ENCODE measurements around the gene NRTN. TPM values are rescaled to one million over a fixed set of nuclear protein-coding genes. Genes with fewer than 3 reads are reported as not detected.
"Not testable (repeated sequence)": the region's sequence is repeated elsewhere in the genome, so short reads cannot be mapped to it uniquely, and the experiment has no call there.

NRTN gene
- total RNA-seq, 2 donors from 2014 or later = 0.52 TPM; not detected in 1

GRCh38 chr19:5854121-5854520 is 49.3 kb downstream of the NRTN start:
- DNase-seq (ENCODE audit: low spot score); intact Hi-C loops (cut with DNase I): not testable (repeated sequence)

GRCh38 chr19:5855151-5855550 is 50.3 kb downstream of the NRTN start:
- DNase-seq (ENCODE audit: low spot score); intact Hi-C loops (cut with DNase I): not testable (repeated sequence)

GRCh38 chr19:5857203-5858081 is 52.6 kb downstream of the NRTN start:
- no peak for DNase-seq (ENCODE audit: low spot score)
- intact Hi-C loops (cut with DNase I) = no loop called here

DNA sequence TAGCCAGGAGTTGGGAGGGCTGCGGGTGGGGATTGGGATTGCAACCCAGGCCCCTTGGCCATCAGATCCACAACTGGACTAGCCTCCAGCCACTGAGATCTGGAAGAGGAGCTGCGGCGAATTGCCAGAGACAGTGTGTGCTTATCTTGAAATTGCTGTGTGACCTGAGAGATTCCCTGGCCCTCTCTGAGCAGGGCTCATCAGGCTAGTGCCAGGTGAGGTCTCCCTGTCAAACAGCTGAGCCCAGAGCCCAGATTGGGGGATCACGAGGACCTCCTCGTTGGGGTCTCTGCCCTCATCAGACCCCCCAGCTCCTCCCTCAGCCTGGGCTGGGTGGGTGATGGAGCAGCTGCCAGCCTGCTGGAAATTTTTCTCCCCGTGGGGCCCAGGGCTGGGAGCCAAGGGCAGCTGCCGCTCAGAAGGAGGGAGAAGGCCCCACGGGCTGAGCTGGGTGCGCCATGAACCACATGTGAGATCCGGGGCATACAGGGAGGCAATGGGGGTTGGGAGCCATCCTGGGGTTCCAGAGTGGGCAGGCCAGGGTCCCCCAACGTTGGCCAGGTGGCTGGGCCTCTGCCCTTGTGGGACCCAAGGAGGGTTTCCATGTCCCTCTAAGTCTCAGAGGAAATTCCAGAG is 58.3 kb downstream of the NRTN start:
- intact Hi-C loops (cut with DNase I) = no loop called here
- no peak for DNase-seq (ENCODE audit: low spot score)

DNA sequence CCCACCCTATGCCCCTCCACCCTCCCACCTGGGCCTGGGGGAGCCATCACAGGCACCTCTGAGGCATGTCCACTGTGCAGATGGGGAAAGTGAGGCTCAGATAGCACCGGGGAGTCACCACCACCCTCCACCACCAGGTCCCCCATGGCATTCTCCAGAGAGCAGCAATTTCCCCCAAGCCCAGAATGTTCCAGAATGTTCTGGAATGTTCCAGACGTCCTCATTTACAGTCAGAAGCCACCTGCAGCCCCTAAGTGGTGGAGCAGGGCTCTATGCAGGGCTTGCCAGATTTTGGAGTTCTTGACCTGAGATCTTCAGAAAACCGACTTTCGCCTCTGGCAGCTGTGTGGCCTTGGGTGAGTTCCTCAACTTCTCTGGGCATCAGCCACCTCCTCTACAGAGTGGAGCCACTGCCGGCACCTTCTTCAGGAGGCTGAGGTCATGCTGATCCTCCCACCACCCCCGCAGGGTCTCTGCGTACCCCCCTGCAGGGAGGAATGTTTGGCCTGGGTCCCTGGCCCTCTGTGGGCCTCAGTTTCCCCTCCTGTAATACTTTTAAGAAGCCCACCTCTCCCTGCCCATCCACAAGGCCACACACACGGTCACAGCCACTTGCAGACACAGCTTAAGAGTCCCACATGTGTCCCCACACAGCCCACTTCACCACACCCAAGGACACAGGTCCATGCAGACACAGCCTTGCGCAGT is 59.3 kb downstream of the NRTN start:
- intact Hi-C loops (cut with DNase I) = no loop called here
- no peak for DNase-seq (ENCODE audit: low spot score)

DNA sequence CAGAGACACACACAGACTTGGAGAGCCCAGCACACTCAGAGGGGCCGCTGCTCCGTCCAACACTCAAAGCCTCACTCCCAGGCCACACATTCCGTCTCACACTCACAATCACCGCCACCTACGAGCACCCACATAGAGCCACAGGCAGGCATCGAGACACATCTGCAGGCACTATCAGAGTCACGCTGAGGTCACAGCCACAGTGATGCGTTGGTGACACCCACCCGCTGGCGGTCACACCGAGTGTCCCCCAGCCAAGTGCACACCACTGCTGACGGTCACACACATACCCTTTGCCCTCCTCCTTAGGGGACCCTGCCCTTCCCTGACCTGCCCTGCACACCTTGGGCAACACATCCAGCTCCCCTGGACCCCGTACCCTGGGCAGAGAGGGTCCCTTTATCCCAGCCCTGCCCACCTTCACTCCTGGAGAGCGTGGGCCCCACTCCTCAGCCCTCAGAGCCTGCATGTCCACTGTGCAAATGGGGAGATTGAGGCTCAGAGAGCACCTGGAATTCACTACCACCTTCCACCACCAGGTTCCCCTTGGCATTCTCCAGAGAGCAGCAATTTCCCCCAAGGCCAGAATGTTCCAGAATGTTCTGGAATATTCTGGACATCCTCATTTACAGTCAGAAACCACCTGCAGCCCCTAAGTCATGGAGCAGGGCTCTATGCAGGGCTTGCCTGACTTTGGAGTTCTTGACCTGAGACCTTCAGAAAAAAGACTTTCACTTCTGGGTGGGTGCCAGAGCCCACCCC is 60.0 kb downstream of the NRTN start:
- intact Hi-C loops (cut with DNase I) = no loop called here
- DNase-seq (ENCODE audit: low spot score) = no peak

- no peak for DNase-seq (ENCODE audit: low spot score)
- intact Hi-C loops (cut with DNase I) = no loop called here
Observed at GRCh38 chr19:5865772-5866171, 60.9 kb downstream of the NRTN start.

DNA sequence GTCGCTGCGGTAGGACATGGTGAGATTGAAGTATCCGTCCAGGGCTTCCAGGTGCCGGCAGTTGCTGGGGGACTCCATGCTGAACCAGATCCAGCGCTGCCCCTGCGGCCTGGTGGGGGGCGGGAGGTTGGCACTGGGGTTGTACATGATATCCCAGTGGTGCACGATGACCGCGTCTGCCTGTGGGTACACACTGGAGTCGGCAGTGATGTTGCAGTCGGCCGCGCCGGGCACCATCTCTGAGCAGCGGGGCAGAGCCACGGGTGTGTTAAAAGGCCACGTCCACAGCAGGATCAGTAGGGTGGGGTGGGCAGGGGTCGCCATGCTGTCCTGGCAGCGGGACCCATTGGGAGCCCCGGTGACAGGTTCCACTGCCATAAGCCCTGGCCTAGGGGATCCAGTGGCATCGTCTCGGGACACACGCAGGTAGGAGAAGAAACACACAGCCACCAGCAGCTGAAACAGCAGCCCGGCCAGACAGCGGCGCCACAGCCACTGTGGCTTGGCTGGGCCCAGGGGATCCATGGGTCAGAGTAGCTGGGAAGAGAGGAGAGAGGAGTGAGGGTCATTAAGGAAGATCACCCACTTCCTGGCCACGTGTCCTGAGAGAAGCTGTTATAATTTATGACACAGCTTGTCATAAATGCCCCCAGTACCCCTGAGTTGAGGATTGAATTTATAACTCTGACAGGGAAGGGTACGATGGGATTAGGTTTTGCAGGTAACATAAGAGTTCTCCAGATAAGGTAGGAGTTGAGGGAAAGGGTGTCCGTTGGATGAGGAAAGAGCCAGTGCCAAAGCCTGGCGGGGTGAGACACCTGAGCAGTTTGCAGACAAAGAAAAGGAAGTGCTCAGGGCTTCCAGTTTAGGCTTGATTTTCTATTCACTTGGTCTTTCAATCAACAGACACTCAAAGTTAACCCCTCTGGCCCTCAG is 62.6 kb downstream of the NRTN start:
- intact Hi-C loops (cut with DNase I) = no loop called here
- DNase-seq (ENCODE audit: low spot score) = no peak

DNA sequence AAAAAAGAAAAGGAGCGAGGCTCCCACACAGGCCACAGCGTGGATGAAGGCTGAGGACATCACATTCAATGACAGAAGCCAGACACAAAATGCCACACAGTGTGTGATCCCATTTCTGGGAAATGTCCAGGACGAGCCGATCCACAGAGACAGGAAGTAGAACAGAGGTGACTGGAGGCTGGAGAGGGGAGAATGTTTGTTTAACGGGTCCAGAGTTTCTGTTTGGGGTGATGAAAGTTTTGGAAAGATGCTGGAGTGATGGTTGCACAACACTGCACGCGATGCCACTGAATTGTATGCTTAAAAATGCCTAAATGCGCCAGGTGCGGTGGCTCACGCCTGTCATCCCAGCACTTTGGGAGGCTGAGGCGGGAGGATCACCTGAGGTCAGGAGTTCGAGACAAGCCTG is 66.1 kb downstream of the NRTN start:
- no peak for DNase-seq (ENCODE audit: low spot score)
- intact Hi-C loops (cut with DNase I) = no loop called here

GRCh38 chr19:5873617-5874199 is 68.8 kb downstream of the NRTN start:
- intact Hi-C loops (cut with DNase I) = no loop called here

DNA sequence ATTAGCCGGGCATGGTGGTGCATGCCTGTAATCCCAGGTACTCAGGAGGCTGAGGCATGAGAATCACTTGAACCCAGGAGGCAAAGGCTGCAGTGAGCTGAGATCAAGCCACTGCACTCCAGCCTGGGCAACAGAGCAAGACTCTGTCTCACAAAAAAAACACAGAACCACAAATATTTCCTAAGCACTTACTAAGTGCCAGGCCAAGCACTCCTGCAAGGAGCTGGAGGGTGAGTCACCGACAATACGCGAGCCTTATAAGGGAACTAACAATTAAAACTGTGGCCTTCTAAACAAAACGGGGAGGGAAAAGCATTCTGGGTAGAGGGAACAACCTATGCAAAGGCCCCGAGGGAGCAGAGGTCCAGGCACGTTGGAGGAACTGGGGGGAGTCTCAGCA is 69.6 kb downstream of the NRTN start:
- intact Hi-C loops (cut with DNase I); DNase-seq (ENCODE audit: low spot score): not testable (repeated sequence)

More at GRCh38 chr19:5873617-5874199, 68.8 kb downstream of the NRTN start:
- DNase-seq (ENCODE audit: low spot score) = no peak

GRCh38 chr19:5877427-5877826 is 72.6 kb downstream of the NRTN start:
- intact Hi-C loops (cut with DNase I) = no loop called here
- DNase-seq (ENCODE audit: low spot score) = no peak

GRCh38 chr19:5877882-5878281 is 73.0 kb downstream of the NRTN start:
- no peak for DNase-seq (ENCODE audit: low spot score)
- intact Hi-C loops (cut with DNase I) = no loop called here

Other genes with a start within 250 kb of the NRTN start
- under 1 TPM; 0.42 to 0.43 TPM for gene TINCR, start 237.1 kb upstream of the NRTN start, total RNA-seq
- gene SAFB2, start 182.3 kb upstream of the NRTN start, total RNA-seq = 10 to 100 TPM; 50.9 to 57.3 TPM
- 10 to 100 TPM; 49.4 to 50.5 TPM for gene SAFB, start 182.0 kb upstream of the NRTN start, total RNA-seq
- gene MICOS13, start 124.6 kb upstream of the NRTN start, total RNA-seq = 10 to 100 TPM; 54.1 to 54.4 TPM
- 1 to 10 TPM; 3.8 to 4.0 TPM for gene HSD11B1L, start 124.0 kb upstream of the NRTN start, total RNA-seq
- 100 to 1,000 TPM; 525 to 575 TPM for gene RPL36, start 114.8 kb upstream of the NRTN start, total RNA-seq
- 10 to 100 TPM; 34.8 to 40.4 TPM for gene LONP1, start 84.9 kb upstream of the NRTN start, total RNA-seq
- gene CATSPERD, start 84.4 kb upstream of the NRTN start, total RNA-seq = not detected
- 1 to 10 TPM in 1 of 2 donors, under 1 TPM in 1; 1.00 to 2.2 TPM for gene PRR22, start 20.3 kb upstream of the NRTN start, total RNA-seq
- 10 to 100 TPM; 19.1 to 27.6 TPM for gene DUS3L, start 13.9 kb upstream of the NRTN start, total RNA-seq
- gene FUT6, start 34.6 kb downstream of the NRTN start, total RNA-seq = not detected
- gene FUT3, start 46.4 kb downstream of the NRTN start, total RNA-seq = not detected
- not detected for gene FUT5, start 65.5 kb downstream of the NRTN start, total RNA-seq
- 100 to 1,000 TPM; 161 to 193 TPM for gene NDUFA11, start 98.7 kb downstream of the NRTN start, total RNA-seq
- 1 to 10 TPM; 2.4 to 5.0 TPM for gene VMAC, start 99.8 kb downstream of the NRTN start, total RNA-seq
- 1 to 10 TPM; 3.8 to 8.5 TPM for gene CAPS, start 109.2 kb downstream of the NRTN start, total RNA-seq
- gene RANBP3, start 173.1 kb downstream of the NRTN start, total RNA-seq = 10 to 100 TPM; 48.3 to 55.4 TPM

All from posterior vena cava (tissue), 2 donors.